Right lobe of liver (tissue), 6 donors: Measurements from ENCODE around the gene FKBP5. TPM values are rescaled to one million over a fixed set of nuclear protein-coding genes. Genes with fewer than 3 reads are reported as not detected.

ENCODE experiments used
- ATAC-seq, 4 donors: fragments of 200-7000 bp; cut with Tn5 transposase; one replicate each; pipeline ENCODE4 v1.9.1; 2020; ENCODE audit warnings: mild to moderate bottlenecking in 4 of 4, moderate library complexity in 4 of 4
- DNase-seq, 3 donors: peaks; one replicate each; pipeline ENCODE4 v3.0.0-alpha.2; 2020
- H3K27ac ChIP-seq, 3 donors: fragments of 200-600 bp; one replicate each; pipeline ENCODE4 v1.8.0; 2022
- H3K27me3 ChIP-seq, 2 donors: fragments of 200-600 bp; one replicate each; pipeline ENCODE4 v1.8.0; 2022
- H3K36me3 ChIP-seq, 4 donors: fragments of 200-600 bp; sonication (generic) in 1 of 4; one replicate each; pipeline versions ENCODE4 v1.5.1 to v1.8.0; 2017 to 2022; ENCODE audit warnings: control low read depth in 1 of 4
- H3K4me1 ChIP-seq, 4 donors: fragments of 200-600 bp; sonication (generic) in 1 of 4; one replicate each; pipeline versions ENCODE4 v1.5.1 to v1.8.0; 2017 to 2022; ENCODE audit warnings: control low read depth in 1 of 4
- H3K4me3 ChIP-seq, 3 donors: fragments of 200-600 bp; one replicate each; pipeline ENCODE4 v1.8.0; 2022
- H3K9me3 ChIP-seq, 4 donors: fragments of 200-600 bp; sonication (generic) in 1 of 4; one replicate each; pipeline versions ENCODE4 v1.5.1 to v1.8.0; 2017 to 2022; ENCODE audit warnings: control low read depth in 1 of 4
- CTCF ChIP-seq, 4 donors: fragments of 200-600 bp in 3 of 4; fragments of 450-650 bp in 1 of 4; IDR thresholded peaks; one replicate each; pipeline versions ENCODE4 v1.5.1 to v1.8.0; 2016 to 2022; ENCODE audit warnings: antibody characterized with exemption in 4 of 4, mild to moderate bottlenecking in 2 of 4
- POLR2A ChIP-seq: fragments of 450-650 bp; IDR thresholded peaks from one replicate; pipeline ENCODE4 v1.6.1; 2017; ENCODE audit warnings: antibody characterized with exemption, mild to moderate bottlenecking
- WGBS: methylation state at CpG from one replicate; pipeline ENCODE4 v1.1.6; 2018; ENCODE audit warnings: low coverage, low lambda C conversion rate; ENCODE audit not compliant: insufficient coverage; ENCODE audit errors: missing lambda C conversion rate; 5-methylcytosine and 5-hydroxymethylcytosine counted together
- intact Hi-C, 2 donors: fragments of 100-400 bp; cut with DNase I; formaldehyde crosslinking; loops; one replicate each; pipeline versions ENCODE4 v1.11.2 to v1.14.1; 2022
- total RNA-seq, 6 experiments: library from RNA; depleted of rRNA in 2 of 6; stranded (reverse); fragments of >200 nt in 2 of 6; fragmentation: NEBNext Ultra II Directional in 3 of 6; extraction: Animal tissue kit (Norgen Biotek cat#: 25700) in 3 of 6; gene quantifications; one replicate each; pipeline versions ENCODE4 v1.1.0 to v1.2.4, GENCODE V29; 2016 to 2023
- donor health status: DM: no; HTN: yes; CAD: no.
- donor health status: DM: no; HTN: no; CAD: no.
- donor health status: DM: no; HTN: no; CAD: no.
- donor health status: DM: no; HTN: yes; CAD: no.
- donor health status: DM: no; HTN: yes; CAD: no.

Gene FKBP5
- total RNA-seq, 6 experiments from 2014 or later, result 36.1 to 387 (median 111) TPM

- Histone ChIP-seq H3K9me3 (no peaks in the 10 kb centered on the region), H3K4me3 (no peak overlapping the region), H3K27ac (peak overlapping the region; percentile 8 to 35 (median 16)), H3K4me1 (peaks cover 0 to 50% (median 16%) of the 10 kb centered on the region in 4 donors), H3K36me3 (peaks cover 0 to 31% (median 0%) of the 10 kb centered on the region in 4 donors), H3K27me3 (no peaks in the 10 kb centered on the region)
- intact Hi-C loops, result no loop called here
- DNase-seq, result no peak
- TF ChIP-seq POLR2A (no peak), CTCF (IDR thresholded peaks at IDR 0.05) (no peak)
- ATAC-seq, result peak in 3 of 4 donors; percentile 50 to 75 (median 61)
- 10% methylated on average over 1 of the region's 1 CpG for WGBS
Observed at GRCh38 chr6:35669451-35670045, 19.2 kb downstream of the FKBP5 start.

GRCh38 chr6:35668744-35669450, 19.8 kb downstream of the FKBP5 start:
- intact Hi-C loops, result no loop called here
- H3K4me3 ChIP-seq, result no peak overlapping the region
- H3K36me3 ChIP-seq, result peaks cover 0 to 31% (median 0%) of the 10 kb centered on the region in 4 donors
- H3K9me3 ChIP-seq, result no peaks in the 10 kb centered on the region
- peak overlapping the region; percentile 8 to 35 (median 16) for H3K27ac ChIP-seq
- DNase-seq, result no peak
- peaks cover 0 to 57% (median 19%) of the 10 kb centered on the region in 4 donors for H3K4me1 ChIP-seq
- TF ChIP-seq CTCF (IDR thresholded peaks at IDR 0.05) (no peak), POLR2A (no peak)
- no peaks in the 10 kb centered on the region for H3K27me3 ChIP-seq
- no peak for ATAC-seq

- DNase-seq, result no peak
- WGBS, result 50% methylated on average over 2 of the region's 2 CpGs
- TF ChIP-seq POLR2A, result no peak
- TF ChIP-seq CTCF (IDR thresholded peaks at IDR 0.05), result no peak
- Histone ChIP-seq H3K4me3 (no peak overlapping the region), H3K36me3 (peaks cover 0 to 31% (median 0%) of the 10 kb centered on the region in 4 donors), H3K27me3 (no peaks in the 10 kb centered on the region), H3K27ac (peak overlapping the region in 2 of 3 donors; percentile 16 to 35), H3K9me3 (no peaks in the 10 kb centered on the region), H3K4me1 (peaks cover 0 to 62% (median 23%) of the 10 kb centered on the region in 4 donors)
- ATAC-seq, result peak; percentile 12 to 36 (median 30)
- intact Hi-C loops, result no loop called here
Observed at GRCh38 chr6:35668096-35668495, 20.6 kb downstream of the FKBP5 start.

GRCh38 chr6:35665573-35665972, 23.1 kb downstream of the FKBP5 start:
- Histone ChIP-seq H3K4me1 (peaks cover 0 to 62% (median 25%) of the 10 kb centered on the region in 4 donors), H3K36me3 (peaks cover 0 to 24% (median 0%) of the 10 kb centered on the region in 4 donors), H3K27ac (no peak overlapping the region), H3K9me3 (no peaks in the 10 kb centered on the region), H3K4me3 (no peak overlapping the region), H3K27me3 (no peaks in the 10 kb centered on the region)
- no peak for TF ChIP-seq CTCF (IDR thresholded peaks at IDR 0.05)
- peak; percentile 11 for TF ChIP-seq POLR2A
- intact Hi-C loops, result no loop called here
- DNase-seq (no peak), ATAC-seq (no peak)
- 83% methylated on average over 3 of the region's 3 CpGs for WGBS
